Fibroblast of lung (primary cell): ENCODE results near the gene EYS.

Experiments
- CTCF ChIP-seq, 2 donors: IDR thresholded peaks in 1 of 2; conservative IDR thresholded peaks in 1 of 2; 1 replicate in 1 of 2; 2 replicates in 1 of 2; pipeline ENCODE4 v1.5.1; 2011 to 2012; ENCODE audit warnings: low read length in 2 of 2, control low read depth in 1 of 2, inconsistent platforms in 1 of 2, low read depth in 1 of 2, mild to moderate bottlenecking in 1 of 2
- EZH2 ChIP-seq: IDR thresholded peaks from 2 replicates; pipeline ENCODE4 v1.5.1; 2012; ENCODE audit warnings: low read length, control low read depth, mild to moderate bottlenecking; ENCODE audit errors: missing control alignments

DNA sequence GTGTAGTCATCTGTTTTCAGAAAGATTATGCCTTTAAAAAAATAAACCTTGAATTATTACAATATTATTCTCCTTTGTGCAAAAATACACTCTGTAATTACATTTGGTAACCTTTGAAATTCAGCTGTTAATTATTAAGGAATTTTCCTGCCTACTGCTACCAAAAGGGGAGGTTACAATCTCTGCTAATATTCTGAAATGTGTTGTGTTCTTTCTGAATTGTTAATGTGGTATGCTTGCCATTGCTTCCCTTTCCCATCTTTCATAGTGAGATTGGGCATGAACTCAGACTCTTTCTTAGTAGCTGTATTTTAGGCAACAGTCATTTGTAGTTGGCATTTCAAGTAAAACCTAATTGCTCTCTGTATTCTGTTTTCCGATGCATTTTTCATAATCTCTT lies 1998.4 kb downstream of the EYS start:
- TF ChIP-seq EZH2 = no peak
- no peak for TF ChIP-seq CTCF (conservative IDR thresholded peaks at IDR 0.05 in 1 of 2, IDR thresholded peaks at IDR 0.05 in 1 of 2; ENCODE audit: low read depth in 1 of 2, low read length in 2 of 2)
